22Rv1 (cell line): ENCODE measurements around the gene BCAS4.

Experiments used
- CTCF ChIP-seq: fragments of 450-650 bp; IDR thresholded peaks from 2 replicates; pipeline ENCODE4 v1.5.1; 2017; ENCODE audit warnings: mild to moderate bottlenecking
- ZFX ChIP-seq: fragments of 450-650 bp; IDR thresholded peaks from 2 replicates; pipeline ENCODE4 v1.6.1; 2017; ENCODE audit warnings: antibody characterized with exemption, borderline replicate concordance

GRCh38 chr20:50859161-50859560, 64.3 kb downstream of the BCAS4 start:
- no peak for TF ChIP-seq CTCF
- no peak for TF ChIP-seq ZFX
